ENCODE measurements around the gene CBR1. TPM values are rescaled to one million over a fixed set of nuclear protein-coding genes. Genes with fewer than 3 reads are reported as not detected.

Gene CBR1
- total and polyA plus RNA-seq, 4 donors, result 26.4 to 178 (median 64.3) TPM

DNA sequence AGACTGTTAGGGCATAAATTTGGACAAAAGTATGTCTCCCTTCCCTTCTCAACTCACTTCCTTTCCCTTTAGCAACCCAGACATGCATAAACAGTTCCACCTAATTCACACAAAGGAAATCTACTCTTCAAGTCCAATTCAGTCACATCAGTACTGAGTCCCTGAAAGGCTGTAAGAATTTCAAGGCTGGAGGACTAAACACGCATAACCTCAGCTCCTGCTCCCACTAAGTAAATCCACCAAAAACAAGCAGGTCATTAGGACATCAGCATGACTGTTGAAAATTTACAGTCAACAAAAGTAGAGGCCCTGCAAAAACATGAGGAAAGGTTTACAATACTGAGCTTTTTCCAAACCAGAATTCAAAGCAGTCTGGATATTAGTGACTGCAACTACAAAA is 27.9 kb upstream of the CBR1 start:
- no peak for DNase-seq
- no peaks in the 10 kb centered on the region for H3K27me3 ChIP-seq (ENCODE audit: control insufficient read depth in 1 of 2, insufficient read depth in 2 of 2, low read length in 1 of 2)
- peaks cover 3 to 5% of the 10 kb centered on the region in 2 donors for H3K36me3 ChIP-seq (ENCODE audit: control insufficient read depth in 1 of 2, insufficient read depth in 2 of 2, low read length in 1 of 2)
- intact Hi-C loops (cut with DNase I), result no loop called here
- no peak overlapping the region for H3K4me3 ChIP-seq (ENCODE audit: low read length in 2 of 2)
- H3K9me3 ChIP-seq (ENCODE audit: control insufficient read depth, low read length), result no peaks in the 10 kb centered on the region
- no peak for ATAC-seq (ENCODE audit: low FRiP score)
- 95% methylated on average over 1 of the region's 1 CpG for WGBS, 2 donors
- no peaks in the 10 kb centered on the region for H3K4me1 ChIP-seq (ENCODE audit: control insufficient read depth in 1 of 2, insufficient read depth in 2 of 2, low read length in 2 of 2)
- H3K27ac ChIP-seq (ENCODE audit: low read depth in 1 of 2, low read length in 2 of 2), result no peak overlapping the region

DNA sequence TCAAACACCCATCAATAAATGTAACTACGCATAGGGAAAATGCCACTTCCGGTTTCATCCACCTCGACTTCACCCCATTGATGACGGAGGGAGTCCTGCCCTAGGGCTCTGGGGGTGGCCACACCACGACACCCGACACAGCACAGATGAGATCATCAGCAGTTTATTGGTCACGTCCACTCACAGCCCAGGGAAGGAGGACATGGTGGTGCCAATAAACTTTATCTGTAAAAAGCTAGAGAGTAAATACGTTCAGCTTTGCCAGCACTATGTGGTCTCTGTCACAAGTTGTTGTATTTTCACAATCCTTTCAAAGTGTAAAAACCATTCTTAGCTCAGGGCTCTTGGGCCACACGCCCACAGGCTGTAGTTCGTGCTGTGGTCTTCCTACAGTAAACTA is 25.8 kb upstream of the CBR1 start:
- Histone ChIP-seq H3K9me3 (ENCODE audit: control insufficient read depth, low read length) (no peaks in the 10 kb centered on the region), H3K4me1 (ENCODE audit: control insufficient read depth in 1 of 2, insufficient read depth in 2 of 2, low read length in 2 of 2) (no peaks in the 10 kb centered on the region), H3K4me3 (ENCODE audit: low read length in 2 of 2) (no peak overlapping the region), H3K36me3 (ENCODE audit: control insufficient read depth in 1 of 2, insufficient read depth in 2 of 2, low read length in 1 of 2) (peaks cover 3 to 5% of the 10 kb centered on the region in 2 donors), H3K27me3 (ENCODE audit: control insufficient read depth in 1 of 2, insufficient read depth in 2 of 2, low read length in 1 of 2) (no peaks in the 10 kb centered on the region), H3K27ac (ENCODE audit: low read depth in 1 of 2, low read length in 2 of 2) (no peak overlapping the region)
- 79 to 85% methylated on average over 10 of the region's 10 CpGs for WGBS, 2 donors
- intact Hi-C loops (cut with DNase I), result no loop called here
- DNase-seq, result no peak
- no peak for ATAC-seq (ENCODE audit: low FRiP score)

DNA sequence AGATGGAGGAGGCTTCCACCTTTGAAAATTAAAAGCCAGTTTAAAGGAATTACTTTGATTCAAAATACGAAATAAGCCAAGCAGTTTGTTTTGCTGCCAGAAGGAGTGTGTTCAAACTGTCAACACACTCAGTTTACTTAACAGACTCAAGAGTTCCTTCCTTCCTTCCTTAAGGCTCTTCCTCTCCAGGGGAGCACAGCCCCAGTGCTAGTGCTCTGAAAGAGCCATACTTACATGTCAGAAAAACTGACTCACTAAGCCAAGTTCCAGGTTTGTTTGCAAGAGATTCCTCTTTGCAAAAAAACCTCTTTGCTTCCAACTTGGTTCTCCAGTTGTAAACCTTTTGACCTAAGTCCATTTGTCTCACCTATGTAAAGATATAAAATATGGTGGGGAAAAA is 23.8 kb upstream of the CBR1 start:
- no peak for DNase-seq
- Histone ChIP-seq H3K36me3 (ENCODE audit: control insufficient read depth in 1 of 2, insufficient read depth in 2 of 2, low read length in 1 of 2) (peaks cover 6 to 8% of the 10 kb centered on the region in 2 donors), H3K27me3 (ENCODE audit: control insufficient read depth in 1 of 2, insufficient read depth in 2 of 2, low read length in 1 of 2) (no peaks in the 10 kb centered on the region), H3K9me3 (ENCODE audit: control insufficient read depth, low read length) (no peaks in the 10 kb centered on the region), H3K4me1 (ENCODE audit: control insufficient read depth in 1 of 2, insufficient read depth in 2 of 2, low read length in 2 of 2) (no peaks in the 10 kb centered on the region), H3K4me3 (ENCODE audit: low read length in 2 of 2) (no peak overlapping the region), H3K27ac (ENCODE audit: low read depth in 1 of 2, low read length in 2 of 2) (no peak overlapping the region)
- no peak for ATAC-seq (ENCODE audit: low FRiP score)
- intact Hi-C loops (cut with DNase I), result no loop called here
- WGBS, 2 donors, result 81 to 86% methylated on average over 1 of the region's 1 CpG

DNA sequence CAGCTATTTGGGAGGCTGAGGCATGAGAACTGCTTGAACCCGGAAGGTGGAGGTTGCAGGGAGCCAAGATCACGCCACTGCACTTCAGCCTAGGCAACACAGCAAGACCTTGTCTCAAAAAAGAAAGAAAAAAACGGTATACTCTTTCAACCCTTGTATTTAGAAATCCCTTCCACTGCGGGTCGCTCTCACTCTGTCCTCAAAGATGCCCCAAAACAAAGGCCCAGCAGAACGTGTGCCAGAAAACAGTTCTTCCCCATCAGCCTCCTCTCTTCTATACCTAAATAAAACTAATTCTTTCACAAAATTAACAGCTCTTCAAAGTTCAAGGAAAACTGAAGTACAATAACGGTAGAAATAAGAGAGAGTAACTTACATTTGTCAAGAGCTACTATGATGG is 22.7 kb upstream of the CBR1 start:
- 88 to 89% methylated on average over 7 of the region's 7 CpGs for WGBS, 2 donors

DNA sequence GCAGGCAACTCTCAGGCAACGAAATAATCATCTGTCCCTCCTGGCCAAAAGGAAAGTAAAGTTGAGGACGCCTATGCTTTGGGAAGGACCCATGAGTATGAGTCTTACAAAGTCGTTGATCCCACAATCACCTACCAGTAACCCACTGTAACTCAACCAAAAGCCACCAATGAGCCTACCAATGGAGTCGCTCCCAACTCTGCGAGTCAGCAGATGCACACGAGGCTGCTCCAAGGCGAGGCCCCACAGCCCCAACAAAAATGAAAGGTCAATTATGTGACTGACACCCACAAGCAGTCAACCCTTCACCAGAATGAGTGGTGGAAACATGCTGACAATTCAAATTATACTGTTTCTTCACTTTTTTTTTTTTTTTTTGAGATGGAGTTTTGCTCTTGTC is 21.5 kb upstream of the CBR1 start:
- no peak for ATAC-seq (ENCODE audit: low FRiP score)
- Histone ChIP-seq H3K4me3 (ENCODE audit: low read length in 2 of 2) (no peak overlapping the region), H3K36me3 (ENCODE audit: control insufficient read depth in 1 of 2, insufficient read depth in 2 of 2, low read length in 1 of 2) (peaks cover 6 to 11% of the 10 kb centered on the region in 2 donors), H3K4me1 (ENCODE audit: control insufficient read depth in 1 of 2, insufficient read depth in 2 of 2, low read length in 2 of 2) (no peaks in the 10 kb centered on the region), H3K27ac (ENCODE audit: low read depth in 1 of 2, low read length in 2 of 2) (no peak overlapping the region), H3K27me3 (ENCODE audit: control insufficient read depth in 1 of 2, insufficient read depth in 2 of 2, low read length in 1 of 2) (no peaks in the 10 kb centered on the region), H3K9me3 (ENCODE audit: control insufficient read depth, low read length) (no peaks in the 10 kb centered on the region)
- intact Hi-C loops (cut with DNase I), result no loop called here
- no peak for DNase-seq
- 94 to 97% methylated on average over 7 of the region's 7 CpGs for WGBS, 2 donors

More for the DNA sequence above, 22.7 kb upstream of the CBR1 start:
- Histone ChIP-seq H3K27me3 (ENCODE audit: control insufficient read depth in 1 of 2, insufficient read depth in 2 of 2, low read length in 1 of 2) (no peaks in the 10 kb centered on the region), H3K4me3 (ENCODE audit: low read length in 2 of 2) (no peak overlapping the region), H3K4me1 (ENCODE audit: control insufficient read depth in 1 of 2, insufficient read depth in 2 of 2, low read length in 2 of 2) (no peaks in the 10 kb centered on the region), H3K9me3 (ENCODE audit: control insufficient read depth, low read length) (no peaks in the 10 kb centered on the region), H3K27ac (ENCODE audit: low read depth in 1 of 2, low read length in 2 of 2) (no peak overlapping the region), H3K36me3 (ENCODE audit: control insufficient read depth in 1 of 2, insufficient read depth in 2 of 2, low read length in 1 of 2) (peaks cover 6 to 9% of the 10 kb centered on the region in 2 donors)
- no peak for ATAC-seq (ENCODE audit: low FRiP score)
- no peak for DNase-seq
- intact Hi-C loops (cut with DNase I), result no loop called here

DNA sequence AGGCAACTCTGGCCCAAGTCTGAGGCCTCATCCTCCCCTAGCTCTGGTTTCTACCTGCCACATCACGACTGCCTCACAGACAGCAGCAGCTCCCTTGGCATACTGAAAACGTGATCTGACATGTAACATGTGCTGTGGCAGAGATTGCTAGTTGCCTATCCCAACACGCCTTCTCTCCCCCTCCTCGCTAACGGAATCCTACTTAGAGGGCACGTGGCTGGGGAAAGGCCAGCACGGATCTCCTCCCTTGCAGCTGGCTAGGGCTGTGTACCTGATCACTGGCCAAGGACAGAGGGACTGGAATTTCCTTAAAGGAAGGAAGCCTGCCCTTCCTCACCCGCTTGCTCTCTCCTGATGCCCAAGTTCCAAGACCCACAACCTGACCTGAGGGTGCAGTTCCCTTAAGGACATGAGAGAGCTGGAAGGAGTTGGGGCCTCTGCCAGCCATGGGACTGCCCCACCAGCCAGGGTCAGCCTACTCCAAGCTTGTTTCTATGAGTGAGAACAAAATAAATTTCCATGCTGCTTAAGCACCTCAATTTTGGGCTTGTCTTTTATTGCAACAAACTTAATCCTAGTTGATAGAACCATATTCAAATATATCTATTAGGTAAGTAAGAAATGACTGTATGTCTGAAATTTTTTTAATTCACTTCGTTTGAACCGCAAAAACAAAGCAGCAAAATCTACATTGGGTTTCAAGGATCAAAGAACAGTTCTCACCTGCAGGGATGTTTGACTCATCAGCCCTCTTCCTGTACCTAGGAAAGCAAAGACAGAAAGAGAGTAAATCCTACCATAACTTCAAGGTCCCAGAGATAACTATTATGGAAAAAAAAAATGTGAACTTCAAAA is 16.7 kb upstream of the CBR1 start:
- Histone ChIP-seq H3K9me3 (ENCODE audit: control insufficient read depth, low read length) (no peaks in the 10 kb centered on the region), H3K27me3 (ENCODE audit: control insufficient read depth in 1 of 2, insufficient read depth in 2 of 2, low read length in 1 of 2) (no peaks in the 10 kb centered on the region), H3K4me1 (ENCODE audit: control insufficient read depth in 1 of 2, insufficient read depth in 2 of 2, low read length in 2 of 2) (no peaks in the 10 kb centered on the region), H3K4me3 (ENCODE audit: low read length in 2 of 2) (no peak overlapping the region), H3K36me3 (ENCODE audit: control insufficient read depth in 1 of 2, insufficient read depth in 2 of 2, low read length in 1 of 2) (peaks cover 3 to 14% of the 10 kb centered on the region in 2 donors), H3K27ac (ENCODE audit: low read depth in 1 of 2, low read length in 2 of 2) (no peak overlapping the region)
- ATAC-seq (ENCODE audit: low FRiP score) (no peak), DNase-seq (no peak)
- intact Hi-C loops (cut with DNase I), result no loop called here
- WGBS, 2 donors, result 86 to 89% methylated on average over 10 of the region's 10 CpGs

DNA sequence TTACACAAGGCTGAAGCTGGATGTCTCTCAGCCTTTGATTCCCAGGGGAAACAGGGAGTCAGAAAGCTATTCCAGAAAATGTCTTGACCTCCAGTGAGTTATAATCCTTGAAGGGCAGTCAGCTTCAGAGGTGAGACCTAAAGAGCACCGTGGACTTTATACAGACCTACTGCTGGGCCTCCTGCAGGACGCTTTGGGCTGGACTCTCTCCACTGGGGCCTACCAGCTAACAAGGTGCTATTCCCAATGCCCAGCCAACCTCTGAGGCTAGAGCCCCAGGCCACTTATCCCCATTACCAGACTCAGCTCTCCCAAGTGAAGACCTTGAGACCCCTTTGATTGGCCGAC is 16.1 kb upstream of the CBR1 start:
- DNase-seq, result no peak
- H3K4me1 ChIP-seq (ENCODE audit: control insufficient read depth in 1 of 2, insufficient read depth in 2 of 2, low read length in 2 of 2), result no peaks in the 10 kb centered on the region
- no peak overlapping the region for H3K27ac ChIP-seq (ENCODE audit: low read depth in 1 of 2, low read length in 2 of 2)
- peaks cover 3 to 12% of the 10 kb centered on the region in 2 donors for H3K36me3 ChIP-seq (ENCODE audit: control insufficient read depth in 1 of 2, insufficient read depth in 2 of 2, low read length in 1 of 2)
- no peaks in the 10 kb centered on the region for H3K27me3 ChIP-seq (ENCODE audit: control insufficient read depth in 1 of 2, insufficient read depth in 2 of 2, low read length in 1 of 2)
- no peak overlapping the region for H3K4me3 ChIP-seq (ENCODE audit: low read length in 2 of 2)
- ATAC-seq (ENCODE audit: low FRiP score), result no peak
- intact Hi-C loops (cut with DNase I), result no loop called here
- H3K9me3 ChIP-seq (ENCODE audit: control insufficient read depth, low read length), result no peaks in the 10 kb centered on the region
- 90 to 98% methylated on average over 3 of the region's 3 CpGs for WGBS, 2 donors

DNA sequence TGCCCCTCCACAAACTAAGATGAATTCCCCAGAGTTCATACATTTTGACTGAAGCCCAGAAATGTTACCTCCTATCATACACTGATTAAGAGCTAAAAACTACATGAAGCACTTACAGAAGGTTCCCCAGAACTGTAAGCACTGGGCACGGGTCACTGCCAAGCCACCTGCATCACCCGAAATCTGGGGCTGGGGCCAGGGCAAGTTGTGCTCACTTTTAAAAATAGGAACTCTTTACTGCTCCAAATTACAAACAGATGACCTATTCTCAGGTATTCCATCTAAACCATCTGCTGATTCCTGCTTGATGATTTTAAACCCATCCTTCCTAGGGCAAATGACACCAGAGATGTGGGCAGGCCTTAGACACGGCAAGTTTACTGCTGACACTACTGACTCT is 14.3 kb upstream of the CBR1 start:
- no peaks in the 10 kb centered on the region for H3K9me3 ChIP-seq (ENCODE audit: control insufficient read depth, low read length)
- DNase-seq, result no peak
- no peak for ATAC-seq (ENCODE audit: low FRiP score)
- no peak overlapping the region for H3K27ac ChIP-seq (ENCODE audit: low read depth in 1 of 2, low read length in 2 of 2)
- no peaks in the 10 kb centered on the region for H3K4me1 ChIP-seq (ENCODE audit: control insufficient read depth in 1 of 2, insufficient read depth in 2 of 2, low read length in 2 of 2)
- 86 to 94% methylated on average over 3 of the region's 3 CpGs for WGBS, 2 donors
- H3K4me3 ChIP-seq (ENCODE audit: low read length in 2 of 2), result no peak overlapping the region
- H3K27me3 ChIP-seq (ENCODE audit: control insufficient read depth in 1 of 2, insufficient read depth in 2 of 2, low read length in 1 of 2), result no peaks in the 10 kb centered on the region
- peaks cover 0 to 11% of the 10 kb centered on the region in 2 donors for H3K36me3 ChIP-seq (ENCODE audit: control insufficient read depth in 1 of 2, insufficient read depth in 2 of 2, low read length in 1 of 2)
- intact Hi-C loops (cut with DNase I), result no loop called here

DNA sequence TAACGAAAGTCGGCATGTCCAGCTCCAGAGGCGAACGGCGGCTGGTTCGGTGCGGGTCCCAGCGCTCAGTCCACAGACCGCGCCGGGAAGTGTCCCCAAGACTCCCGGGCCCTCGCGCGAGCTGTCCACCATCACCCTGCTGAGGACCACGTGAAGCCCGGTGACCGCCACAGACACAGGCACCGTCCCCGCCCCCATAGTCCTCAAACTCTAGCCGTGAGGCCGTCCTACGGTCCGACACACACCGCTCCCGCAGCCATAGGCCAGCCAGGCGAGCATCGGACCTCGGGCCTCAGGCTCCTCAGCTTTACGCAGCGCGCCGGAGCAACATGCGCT is 10.0 kb upstream of the CBR1 start:
- H3K4me3 ChIP-seq (ENCODE audit: low read length in 2 of 2), result peak overlapping the region; percentile 38 to 72
- 0 to 1% methylated on average over 34 of the region's 34 CpGs for WGBS, 2 donors
- H3K9me3 ChIP-seq (ENCODE audit: control insufficient read depth, low read length), result no peaks in the 10 kb centered on the region
- intact Hi-C loops (cut with DNase I), result loop anchor here in 1 of 2 donors (5.0 kb wide), 1 partner anchor 53 kb away; no protein-coding TSS in a partner anchor
- no peaks in the 10 kb centered on the region for H3K27me3 ChIP-seq (ENCODE audit: control insufficient read depth in 1 of 2, insufficient read depth in 2 of 2, low read length in 1 of 2)
- H3K27ac ChIP-seq (ENCODE audit: low read depth in 1 of 2, low read length in 2 of 2), result peak overlapping the region in 1 of 2 donors; percentile 22
- DNase-seq, result peak; percentile 66 to 83
- no peaks in the 10 kb centered on the region for H3K4me1 ChIP-seq (ENCODE audit: control insufficient read depth in 1 of 2, insufficient read depth in 2 of 2, low read length in 2 of 2)
- ATAC-seq (ENCODE audit: low FRiP score), result peak; percentile 75
- peaks cover 0 to 5% of the 10 kb centered on the region in 2 donors for H3K36me3 ChIP-seq (ENCODE audit: control insufficient read depth in 1 of 2, insufficient read depth in 2 of 2, low read length in 1 of 2)

All from aorta (tissue), 5 donors.